ENCODE data around the gene ADISSP.
A peak's percentile ranks its signal among the peaks of the same experiment; 100 is the strongest.

Gene ADISSP

DNA sequence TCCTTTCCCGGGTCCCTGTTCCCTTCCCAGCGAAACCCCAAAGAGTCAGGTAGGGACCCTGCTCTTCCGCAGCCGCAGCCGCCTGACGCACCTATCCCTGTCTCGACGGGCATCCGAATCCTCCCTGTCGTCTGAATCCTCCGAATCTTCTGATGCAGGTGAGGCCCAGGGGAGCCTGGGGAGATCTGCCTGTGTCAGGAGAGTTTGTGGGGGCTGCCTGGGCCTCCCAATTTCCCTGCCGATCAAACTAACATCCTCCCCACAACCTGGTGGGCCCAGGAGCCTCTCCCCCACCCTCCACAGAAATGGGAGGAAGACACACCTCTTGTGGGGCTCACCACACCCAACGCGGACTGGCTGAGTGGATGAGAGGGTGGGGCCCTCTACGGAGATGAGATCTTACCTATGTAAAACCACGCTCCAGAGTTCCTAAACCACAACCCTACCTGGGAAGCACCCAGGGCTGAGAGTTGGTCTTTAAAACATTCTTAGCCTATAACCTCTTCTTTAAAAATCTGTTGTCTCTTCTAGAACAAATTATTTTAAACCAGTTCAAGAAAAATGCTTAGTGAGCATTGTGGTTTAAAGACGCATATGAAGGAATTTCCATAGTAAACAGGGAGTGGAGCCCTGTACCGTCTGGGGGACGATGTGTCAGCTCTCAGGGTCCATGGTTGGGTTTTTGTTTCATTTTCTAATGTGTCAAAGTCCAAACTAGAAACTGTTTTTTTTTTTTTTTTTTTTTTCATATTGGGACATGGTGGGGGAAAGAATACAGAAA lies 30.2 kb upstream of the ADISSP start:
- peak overlapping the region; percentile 12 to 97 for H3K27ac ChIP-seq
- H3K4me3 ChIP-seq: peak overlapping the region; percentile 66 to 69
- TF ChIP-seq, protein P1, sequence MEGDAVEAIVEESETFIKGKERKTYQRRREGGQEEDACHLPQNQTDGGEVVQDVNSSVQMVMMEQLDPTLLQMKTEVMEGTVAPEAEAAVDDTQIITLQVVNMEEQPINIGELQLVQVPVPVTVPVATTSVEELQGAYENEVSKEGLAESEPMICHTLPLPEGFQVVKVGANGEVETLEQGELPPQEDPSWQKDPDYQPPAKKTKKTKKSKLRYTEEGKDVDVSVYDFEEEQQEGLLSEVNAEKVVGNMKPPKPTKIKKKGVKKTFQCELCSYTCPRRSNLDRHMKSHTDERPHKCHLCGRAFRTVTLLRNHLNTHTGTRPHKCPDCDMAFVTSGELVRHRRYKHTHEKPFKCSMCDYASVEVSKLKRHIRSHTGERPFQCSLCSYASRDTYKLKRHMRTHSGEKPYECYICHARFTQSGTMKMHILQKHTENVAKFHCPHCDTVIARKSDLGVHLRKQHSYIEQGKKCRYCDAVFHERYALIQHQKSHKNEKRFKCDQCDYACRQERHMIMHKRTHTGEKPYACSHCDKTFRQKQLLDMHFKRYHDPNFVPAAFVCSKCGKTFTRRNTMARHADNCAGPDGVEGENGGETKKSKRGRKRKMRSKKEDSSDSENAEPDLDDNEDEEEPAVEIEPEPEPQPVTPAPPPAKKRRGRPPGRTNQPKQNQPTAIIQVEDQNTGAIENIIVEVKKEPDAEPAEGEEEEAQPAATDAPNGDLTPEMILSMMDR (IDR thresholded peaks at IDR 0.05): no peak
- no peak for DNase-seq
- no peaks in the 10 kb centered on the region for H3K9me3 ChIP-seq
- intact Hi-C loops (cut with DNase I; ENCODE audit: low total_unique reads): no loop called here
- peaks cover 26 to 47% (median 34%) of the 10 kb centered on the region in 3 donors for H3K36me3 ChIP-seq
- peaks cover 0 to 38% (median 27%) of the 10 kb centered on the region in 4 donors for H3K4me1 ChIP-seq
- no peaks in the 10 kb centered on the region for H3K27me3 ChIP-seq

DNA sequence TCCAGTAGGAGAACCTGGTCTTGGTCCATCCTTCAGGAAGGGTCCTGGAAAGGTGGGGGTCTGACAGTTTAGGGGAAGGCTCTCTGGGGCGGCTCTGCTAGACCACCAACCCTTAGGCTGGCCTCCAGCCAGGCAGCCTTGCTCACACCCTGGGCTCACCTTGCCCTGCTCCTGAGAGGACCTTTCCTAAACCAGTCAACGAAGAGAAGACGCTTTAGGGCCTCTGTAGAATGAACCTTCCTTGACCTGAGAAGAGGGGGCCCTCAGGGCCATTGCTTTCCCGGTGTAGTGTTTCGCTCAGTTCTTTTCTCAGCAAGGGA lies 29.6 kb upstream of the ADISSP start:
- Histone ChIP-seq H3K27ac (peak overlapping the region; percentile 93 to 97), H3K36me3 (peaks cover 20 to 41% (median 28%) of the 10 kb centered on the region in 3 donors), H3K9me3 (no peaks in the 10 kb centered on the region), H3K4me3 (peak overlapping the region; percentile 66 to 69), H3K27me3 (no peaks in the 10 kb centered on the region), H3K4me1 (peaks cover 0 to 38% (median 27%) of the 10 kb centered on the region in 4 donors)
- TF ChIP-seq, protein P1 (IDR thresholded peaks at IDR 0.05): no peak
- intact Hi-C loops (cut with DNase I; ENCODE audit: low total_unique reads): no loop called here
- DNase-seq: no peak

DNA sequence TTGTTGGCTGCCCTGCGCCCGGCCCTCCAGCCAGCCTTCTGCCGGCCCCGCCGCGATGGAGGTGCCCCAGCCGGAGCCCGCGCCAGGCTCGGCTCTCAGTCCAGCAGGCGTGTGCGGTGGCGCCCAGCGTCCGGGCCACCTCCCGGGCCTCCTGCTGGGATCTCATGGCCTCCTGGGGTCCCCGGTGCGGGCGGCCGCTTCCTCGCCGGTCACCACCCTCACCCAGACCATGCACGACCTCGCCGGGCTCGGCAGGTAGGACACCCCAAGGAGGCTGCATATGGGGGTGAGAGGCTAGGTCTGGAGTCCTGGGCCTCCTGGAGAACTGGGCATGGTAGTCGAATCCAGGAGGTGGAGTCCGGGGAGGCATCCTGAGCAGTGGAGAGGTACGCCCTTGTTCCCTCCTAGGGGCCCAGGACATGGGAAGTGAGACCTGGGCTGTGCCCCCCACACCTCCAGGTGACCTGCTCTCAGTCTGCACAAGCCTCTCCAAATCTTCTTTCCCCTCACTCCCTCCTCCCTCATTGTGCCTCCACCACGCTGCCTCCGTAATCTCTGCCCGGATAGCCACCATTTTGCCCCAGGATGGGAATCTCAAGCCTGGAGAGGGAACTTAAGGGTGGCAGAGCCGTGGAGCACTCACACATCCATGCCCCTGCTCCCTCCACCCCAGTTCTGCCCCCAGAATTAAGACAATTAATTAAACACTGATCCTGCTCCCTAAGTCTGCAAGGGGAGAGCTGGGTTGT lies 29.1 kb upstream of the ADISSP start:
- H3K4me1 ChIP-seq: peaks cover 0 to 38% (median 27%) of the 10 kb centered on the region in 4 donors
- no peaks in the 10 kb centered on the region for H3K9me3 ChIP-seq
- TF ChIP-seq, protein P1 (IDR thresholded peaks at IDR 0.05): no peak
- no peaks in the 10 kb centered on the region for H3K27me3 ChIP-seq
- peak overlapping the region; percentile 93 to 97 for H3K27ac ChIP-seq
- no peak for DNase-seq
- intact Hi-C loops (cut with DNase I; ENCODE audit: low total_unique reads): no loop called here
- peaks cover 15 to 36% (median 23%) of the 10 kb centered on the region in 3 donors for H3K36me3 ChIP-seq
- peak overlapping the region; percentile 66 to 69 for H3K4me3 ChIP-seq

DNA sequence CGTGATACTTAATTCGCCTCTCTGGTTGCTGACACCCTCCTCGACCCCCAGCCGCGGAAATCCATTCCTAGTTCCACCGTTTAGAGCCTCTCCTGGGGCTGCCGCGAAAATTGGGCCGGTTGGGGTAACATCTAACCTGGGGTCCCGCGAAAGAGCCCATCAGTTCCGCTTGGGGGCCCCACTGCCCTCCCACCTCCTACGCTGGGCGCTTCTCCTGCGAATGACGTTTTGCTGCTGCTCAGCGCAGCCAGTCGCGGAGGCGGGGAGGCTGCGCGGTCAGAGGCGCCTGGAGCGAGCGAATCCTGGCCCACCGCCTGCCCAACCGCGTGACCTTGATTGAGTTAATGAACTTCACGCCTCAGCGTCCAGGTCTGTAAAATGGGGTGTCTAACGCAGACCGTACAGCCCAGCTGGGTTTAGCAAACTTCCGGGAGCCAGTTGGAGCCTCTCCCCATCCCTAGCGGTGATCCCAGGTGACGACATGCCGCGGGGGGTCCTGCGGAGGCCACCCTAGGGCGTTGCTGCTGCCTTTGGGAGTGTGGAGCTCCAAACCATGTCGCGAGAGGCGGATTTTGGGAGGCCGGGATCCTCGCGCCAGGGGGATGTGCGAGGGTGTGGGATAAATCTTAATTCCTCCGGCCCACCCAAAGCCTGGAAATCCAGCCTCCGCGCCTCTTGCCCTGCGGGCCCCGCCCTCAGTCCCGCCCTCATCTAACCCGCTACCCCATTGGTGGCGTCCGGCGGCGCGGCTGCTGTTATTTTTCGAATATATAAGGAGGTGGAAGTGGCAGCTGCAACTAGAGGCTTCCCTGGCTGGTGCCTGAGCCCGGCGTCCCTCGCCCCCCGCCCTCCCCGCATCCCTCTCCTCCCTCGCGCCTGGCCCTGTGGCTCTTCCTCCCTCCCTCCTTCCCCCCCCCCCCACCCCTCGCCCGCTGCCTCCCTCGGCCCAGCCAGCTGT lies 28.2 kb upstream of the ADISSP start, which contains the start of gene CDC25B:
Gene CDC25B, plus strand, starts transcription at position 800 of the 958 bp plus-strand sequence. CDS start 222 bp downstream, outside the sequence.
- Histone ChIP-seq H3K36me3 (peaks cover 9 to 27% (median 15%) of the 10 kb centered on the region in 3 donors), H3K4me1 (peaks cover 0 to 38% (median 27%) of the 10 kb centered on the region in 4 donors), H3K27me3 (no peaks in the 10 kb centered on the region), H3K9me3 (no peaks in the 10 kb centered on the region), H3K27ac (peak within 1 kb of the TSS; percentile 93 to 97), H3K4me3 (peak within 1 kb of the TSS; percentile 66 to 69)
- intact Hi-C loops (cut with DNase I; ENCODE audit: low total_unique reads): no loop called here
- TF ChIP-seq, protein P1 (IDR thresholded peaks at IDR 0.05): peak; percentile 52 to 86
- DNase-seq: peak; percentile 97 to 98
